ENCODE measurements around the gene PRM1. TPM values are rescaled to one million over a fixed set of nuclear protein-coding genes. Genes with fewer than 3 reads are reported as not detected.

The PRM1 gene
- total and polyA plus RNA-seq, 2 of the 13 experiments (the other 11 are each of a cell fraction or from before 2014, with no cell fraction given): not detected

- TF ChIP-seq ZBTB4 (CRISPR knock-in tag; IDR thresholded peaks at IDR 0.05; ENCODE audit: borderline replicate concordance) (0 out of 2 replicates have a peak, but pooled peaks have one; percentile 26), ZNF883 (CRISPR knock-in tag; IDR thresholded peaks at IDR 0.05; ENCODE audit: not compliant biosample characterization) (no peak), ZNF614 (CRISPR knock-in tag; IDR thresholded peaks at IDR 0.05; ENCODE audit: borderline replicate concordance) (0 out of 2 replicates have a peak, but pooled peaks have one; percentile 9), IRF2 (CRISPR knock-in tag; IDR thresholded peaks at IDR 0.05) (no peak), MTF1 (CRISPR knock-in tag; IDR thresholded peaks at IDR 0.05) (no peak), AKAP8 (CRISPR knock-in tag; IDR thresholded peaks at IDR 0.05) (peak; percentile 2; the same call in 1 of the 2 replicates), MLXIP (CRISPR knock-in tag; IDR thresholded peaks at IDR 0.05; ENCODE audit: borderline replicate concordance) (no peak), BRCA1 (CRISPR knock-in tag; IDR thresholded peaks at IDR 0.05) (peak; percentile 15; the same call in 1 of the 2 replicates), ZNF709 (CRISPR knock-in tag; IDR thresholded peaks at IDR 0.05) (no peak; the same call in 1 of the 2 replicates), KIAA2018 (CRISPR knock-in tag; IDR thresholded peaks at IDR 0.05; ENCODE audit: borderline replicate concordance) (no peak), E2F1 (CRISPR knock-in tag; IDR thresholded peaks at IDR 0.05) (no peak), KDM3A (CRISPR knock-in tag; IDR thresholded peaks at IDR 0.05; ENCODE audit: low read depth) (no peak)
Observed at GRCh38 chr16:11254913-11255736, 26.0 kb downstream of the PRM1 start (continued).
